ENCODE results near the gene ABO. TPM values are rescaled to one million over a fixed set of nuclear protein-coding genes. Genes with fewer than 3 reads are reported as not detected.

Gene ABO
- total and polyA plus RNA-seq, 8 donors: 2.6 to 7.9 (median 5.0) TPM

DNA sequence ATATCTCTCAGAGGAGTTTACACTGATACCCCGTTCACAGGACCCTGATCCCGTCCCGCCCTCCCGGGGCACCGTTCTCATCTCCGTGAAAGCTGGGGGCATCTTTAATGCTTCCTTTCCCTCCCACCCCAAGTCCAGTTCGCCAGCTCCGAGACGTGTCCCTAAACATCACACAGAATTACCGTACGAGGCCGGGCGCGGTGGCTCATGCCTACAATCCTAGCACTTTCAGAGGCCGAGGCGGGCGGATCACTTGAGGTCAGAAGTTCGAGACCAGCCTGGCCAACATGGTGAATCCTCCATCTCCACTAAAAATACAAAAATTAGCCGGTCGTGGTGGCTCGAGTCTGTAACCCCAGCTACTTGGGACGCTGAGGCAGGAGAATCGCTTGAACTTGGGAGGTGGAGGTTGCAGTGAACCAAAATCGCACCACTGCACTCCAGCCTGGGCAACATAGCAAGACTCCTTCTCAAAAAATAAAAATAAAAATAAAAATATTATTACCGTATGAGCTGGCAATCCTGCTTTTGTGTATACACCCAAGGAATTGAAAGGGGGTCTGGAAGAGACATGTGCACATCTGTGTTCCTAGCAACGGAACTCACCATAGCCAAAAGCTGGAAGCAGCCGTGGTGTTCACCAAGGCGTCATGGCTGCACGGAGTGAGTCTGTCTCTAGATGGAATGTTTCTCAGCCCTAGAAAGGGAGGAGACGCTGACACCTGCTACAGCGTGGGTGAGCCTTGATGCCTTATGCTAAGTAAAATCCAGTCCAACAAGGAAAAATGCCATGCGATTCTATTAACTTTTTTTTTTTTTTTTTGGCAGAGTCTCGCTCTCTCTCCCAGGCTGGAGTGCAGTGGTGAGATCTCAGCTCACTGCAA lies 1.2 kb upstream of the ABO start:
- Histone ChIP-seq H3K27ac (peak overlapping the region in 1 of 2 donors; percentile 55), H3K36me3 (no peaks in the 10 kb centered on the region), H3K9me3 (peaks cover 0 to 5% of the 10 kb centered on the region in 2 donors), H3K4me1 (peaks cover 0 to 13% of the 10 kb centered on the region in 2 donors), H3K4me3 (peak overlapping the region; percentile 44 to 50), H3K27me3 (peaks cover 14 to 45% of the 10 kb centered on the region in 2 donors)
- intact Hi-C loops (cut with DNase I): no loop called here
- TF ChIP-seq, protein P1, sequence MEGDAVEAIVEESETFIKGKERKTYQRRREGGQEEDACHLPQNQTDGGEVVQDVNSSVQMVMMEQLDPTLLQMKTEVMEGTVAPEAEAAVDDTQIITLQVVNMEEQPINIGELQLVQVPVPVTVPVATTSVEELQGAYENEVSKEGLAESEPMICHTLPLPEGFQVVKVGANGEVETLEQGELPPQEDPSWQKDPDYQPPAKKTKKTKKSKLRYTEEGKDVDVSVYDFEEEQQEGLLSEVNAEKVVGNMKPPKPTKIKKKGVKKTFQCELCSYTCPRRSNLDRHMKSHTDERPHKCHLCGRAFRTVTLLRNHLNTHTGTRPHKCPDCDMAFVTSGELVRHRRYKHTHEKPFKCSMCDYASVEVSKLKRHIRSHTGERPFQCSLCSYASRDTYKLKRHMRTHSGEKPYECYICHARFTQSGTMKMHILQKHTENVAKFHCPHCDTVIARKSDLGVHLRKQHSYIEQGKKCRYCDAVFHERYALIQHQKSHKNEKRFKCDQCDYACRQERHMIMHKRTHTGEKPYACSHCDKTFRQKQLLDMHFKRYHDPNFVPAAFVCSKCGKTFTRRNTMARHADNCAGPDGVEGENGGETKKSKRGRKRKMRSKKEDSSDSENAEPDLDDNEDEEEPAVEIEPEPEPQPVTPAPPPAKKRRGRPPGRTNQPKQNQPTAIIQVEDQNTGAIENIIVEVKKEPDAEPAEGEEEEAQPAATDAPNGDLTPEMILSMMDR (IDR thresholded peaks at IDR 0.05): no peak
- no peak for ATAC-seq
- no peak for DNase-seq

DNA sequence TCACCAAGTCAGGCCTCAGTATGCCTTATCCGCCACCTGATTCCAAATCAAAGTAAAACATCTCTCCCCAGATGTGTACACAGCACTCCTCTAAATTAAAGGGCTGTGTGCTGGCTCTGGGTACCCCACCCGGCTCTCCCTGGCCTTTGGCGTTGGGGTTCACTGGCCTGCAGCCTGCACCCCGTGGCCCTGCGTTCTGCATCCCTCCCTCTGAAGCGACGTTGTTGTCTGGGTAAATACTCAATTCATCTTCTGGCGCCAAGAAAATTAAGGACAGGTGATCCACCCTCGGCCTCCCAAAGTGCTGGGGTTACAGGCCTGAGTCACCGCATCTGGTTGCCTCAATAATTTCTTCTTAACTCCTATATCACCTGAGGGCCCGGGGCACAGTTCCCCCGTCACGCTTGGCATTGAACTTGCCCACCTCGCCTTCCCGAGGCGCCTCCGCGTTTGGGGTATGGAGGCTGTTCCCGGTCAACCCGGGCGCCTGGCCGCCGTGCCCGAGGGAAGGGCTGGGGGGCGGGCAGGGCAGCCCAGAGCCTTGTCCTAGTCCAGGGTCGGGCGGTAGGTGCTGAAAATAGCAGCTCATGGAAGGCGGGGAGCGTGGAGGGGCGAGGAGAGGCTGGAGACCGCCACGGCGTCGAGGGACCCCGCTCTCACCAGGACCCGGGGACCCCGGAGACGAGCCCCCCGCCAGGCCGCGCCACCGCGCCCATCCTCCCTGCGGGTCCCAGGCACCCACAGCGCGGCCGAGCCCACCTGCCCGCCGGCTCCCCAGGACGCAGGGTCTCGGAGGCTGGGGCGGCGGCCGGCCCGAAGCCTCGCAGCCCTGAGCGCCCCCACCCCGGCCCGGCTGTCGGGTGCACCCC lies 531 bp downstream of the ABO start:
- intact Hi-C loops (cut with DNase I): no loop called here
- ATAC-seq: peak; percentile 49
- Histone ChIP-seq H3K4me1 (peaks cover 0 to 13% of the 10 kb centered on the region in 2 donors), H3K27ac (peak overlapping the region in 1 of 2 donors; percentile 55), H3K36me3 (no peaks in the 10 kb centered on the region), H3K27me3 (peaks cover 14 to 45% of the 10 kb centered on the region in 2 donors), H3K4me3 (peak overlapping the region; percentile 44 to 50), H3K9me3 (peaks cover 0 to 5% of the 10 kb centered on the region in 2 donors)
- TF ChIP-seq, protein P1 (IDR thresholded peaks at IDR 0.05): no peak
- DNase-seq: no peak

GRCh38 chr9:133273819-133274218 lies 1.2 kb downstream of the ABO start:
- intact Hi-C loops (cut with DNase I): no loop called here

DNA sequence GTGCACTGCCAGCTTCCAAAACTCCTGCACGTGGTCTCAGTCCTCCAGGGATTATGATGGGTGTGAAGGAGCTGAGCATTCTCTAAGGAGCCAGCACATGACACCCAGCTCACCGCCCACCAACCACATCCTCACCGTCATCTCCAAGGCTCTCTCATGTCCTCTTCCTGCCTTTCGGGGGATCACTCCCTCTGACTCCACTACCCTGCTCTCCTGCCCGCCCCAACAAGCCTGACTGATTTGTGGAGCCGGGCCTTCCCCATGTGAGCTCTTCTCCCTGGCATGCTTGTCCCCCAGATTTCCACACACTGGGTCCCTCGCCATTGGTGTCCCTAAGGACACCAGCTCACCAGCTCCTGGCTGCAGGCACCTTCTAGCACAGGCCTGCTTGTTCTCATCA lies 1.9 kb downstream of the ABO start:
- Histone ChIP-seq H3K27me3 (peaks cover 14 to 44% of the 10 kb centered on the region in 2 donors), H3K27ac (no peak overlapping the region), H3K9me3 (peaks cover 0 to under 1% of the 10 kb centered on the region in 2 donors), H3K4me3 (no peak overlapping the region), H3K4me1 (peaks cover 0 to 13% of the 10 kb centered on the region in 2 donors), H3K36me3 (no peaks in the 10 kb centered on the region)
- DNase-seq: no peak
- TF ChIP-seq, protein P1 (IDR thresholded peaks at IDR 0.05): no peak
- ATAC-seq: no peak
- intact Hi-C loops (cut with DNase I): no loop called here

More at GRCh38 chr9:133273819-133274218, 1.2 kb downstream of the ABO start:
- H3K9me3 ChIP-seq: peaks cover 0 to 5% of the 10 kb centered on the region in 2 donors
- H3K27me3 ChIP-seq: peaks cover 14 to 45% of the 10 kb centered on the region in 2 donors
- H3K4me3 ChIP-seq: peak overlapping the region in 1 of 2 donors; percentile 50
- ATAC-seq: peak; percentile 42
- H3K4me1 ChIP-seq: peaks cover 0 to 13% of the 10 kb centered on the region in 2 donors
- H3K27ac ChIP-seq: peak overlapping the region in 1 of 2 donors; percentile 55
- H3K36me3 ChIP-seq: no peaks in the 10 kb centered on the region
- DNase-seq: no peak
- TF ChIP-seq, protein P1 (IDR thresholded peaks at IDR 0.05): no peak
